Rectal smooth muscle tissue (tissue), 1 donor: ENCODE results near the gene WHAMM.

Experiments used
- H3K27ac ChIP-seq: one replicate; pipeline ENCODE4 v1.7.0; 2013; ENCODE audit warnings: low read depth, low read length, inconsistent platforms
- H3K27me3 ChIP-seq: one replicate; pipeline ENCODE4 v1.7.0; 2013; ENCODE audit warnings: low read length; ENCODE audit not compliant: control insufficient read depth, insufficient read depth
- H3K36me3 ChIP-seq: one replicate; pipeline ENCODE4 v1.7.0; 2013; ENCODE audit warnings: low read length; ENCODE audit not compliant: control insufficient read depth, insufficient read depth
- H3K4me1 ChIP-seq: one replicate; pipeline ENCODE4 v1.7.0; 2013; ENCODE audit warnings: low read length; ENCODE audit not compliant: control insufficient read depth, insufficient read depth
- H3K4me3 ChIP-seq: one replicate; pipeline ENCODE4 v1.7.0; 2013; ENCODE audit warnings: low read length
- H3K9ac ChIP-seq: one replicate; pipeline ENCODE4 v1.7.0; 2013; ENCODE audit warnings: low read length

The WHAMM gene

GRCh38 chr15:82849556-82850512 is 40.4 kb downstream of the WHAMM start:
- H3K27me3 ChIP-seq: no peaks in the 10 kb centered on the region
- H3K27ac ChIP-seq: peak overlapping the region; percentile 41
- peak overlapping the region; percentile 22 for H3K4me3 ChIP-seq
- H3K36me3 ChIP-seq: no peaks in the 10 kb centered on the region
- H3K4me1 ChIP-seq: no peaks in the 10 kb centered on the region
- H3K9ac ChIP-seq: no peak overlapping the region

- Histone ChIP-seq H3K9ac (no peak overlapping the region), H3K4me1 (no peaks in the 10 kb centered on the region), H3K27ac (no peak overlapping the region), H3K27me3 (no peaks in the 10 kb centered on the region), H3K4me3 (no peak overlapping the region), H3K36me3 (no peaks in the 10 kb centered on the region)
Observed at GRCh38 chr15:82850731-82851130, 41.3 kb downstream of the WHAMM start.

- no peak overlapping the region for H3K4me3 ChIP-seq
- no peaks in the 10 kb centered on the region for H3K36me3 ChIP-seq
- H3K27ac ChIP-seq: no peak overlapping the region
- no peaks in the 10 kb centered on the region for H3K27me3 ChIP-seq
- no peaks in the 10 kb centered on the region for H3K4me1 ChIP-seq
- no peak overlapping the region for H3K9ac ChIP-seq
Observed at GRCh38 chr15:82851306-82851850, 42.0 kb downstream of the WHAMM start.

GRCh38 chr15:82851981-82852511 is 42.6 kb downstream of the WHAMM start:
- Histone ChIP-seq H3K9ac (no peak overlapping the region), H3K27ac (no peak overlapping the region), H3K4me1 (no peaks in the 10 kb centered on the region)

GRCh38 chr15:82852941-82853561 is 43.6 kb downstream of the WHAMM start:
- H3K4me3 ChIP-seq: no peak overlapping the region
- H3K27me3 ChIP-seq: no peaks in the 10 kb centered on the region
- no peak overlapping the region for H3K27ac ChIP-seq
- no peaks in the 10 kb centered on the region for H3K4me1 ChIP-seq
- no peaks in the 10 kb centered on the region for H3K36me3 ChIP-seq
- no peak overlapping the region for H3K9ac ChIP-seq

More at GRCh38 chr15:82851981-82852511, 42.6 kb downstream of the WHAMM start:
- H3K36me3 ChIP-seq: no peaks in the 10 kb centered on the region
- H3K4me3 ChIP-seq: no peak overlapping the region
- H3K27me3 ChIP-seq: no peaks in the 10 kb centered on the region

- Histone ChIP-seq H3K9ac (no peak overlapping the region), H3K4me1 (no peaks in the 10 kb centered on the region), H3K27me3 (no peaks in the 10 kb centered on the region), H3K27ac (no peak overlapping the region), H3K36me3 (peaks cover 3% of the 10 kb centered on the region), H3K4me3 (no peak overlapping the region)
Observed at GRCh38 chr15:82854554-82854953, 45.1 kb downstream of the WHAMM start.

GRCh38 chr15:82855286-82856100 is 46.1 kb downstream of the WHAMM start:
- Histone ChIP-seq H3K27ac (no peak overlapping the region), H3K27me3 (no peaks in the 10 kb centered on the region), H3K9ac (no peak overlapping the region), H3K36me3 (peaks cover 3% of the 10 kb centered on the region), H3K4me3 (no peak overlapping the region), H3K4me1 (no peaks in the 10 kb centered on the region)

GRCh38 chr15:82856397-82857170 is 47.2 kb downstream of the WHAMM start:
- H3K4me3 ChIP-seq: no peak overlapping the region
- H3K4me1 ChIP-seq: no peaks in the 10 kb centered on the region
- no peak overlapping the region for H3K27ac ChIP-seq
- peaks cover 3% of the 10 kb centered on the region for H3K36me3 ChIP-seq
- H3K27me3 ChIP-seq: no peaks in the 10 kb centered on the region
- H3K9ac ChIP-seq: no peak overlapping the region

GRCh38 chr15:82858932-82859331 is 49.5 kb downstream of the WHAMM start:
- Histone ChIP-seq H3K9ac (no peak overlapping the region), H3K27ac (no peak overlapping the region), H3K4me3 (no peak overlapping the region), H3K36me3 (peaks cover 3% of the 10 kb centered on the region), H3K4me1 (no peaks in the 10 kb centered on the region), H3K27me3 (no peaks in the 10 kb centered on the region)

GRCh38 chr15:82862886-82863285 is 53.5 kb downstream of the WHAMM start:
- H3K4me3 ChIP-seq: no peak overlapping the region
- no peak overlapping the region for H3K27ac ChIP-seq
- H3K27me3 ChIP-seq: no peaks in the 10 kb centered on the region
- H3K36me3 ChIP-seq: peaks cover 3% of the 10 kb centered on the region
- no peaks in the 10 kb centered on the region for H3K4me1 ChIP-seq
- no peak overlapping the region for H3K9ac ChIP-seq

- no peaks in the 10 kb centered on the region for H3K4me1 ChIP-seq
- H3K27me3 ChIP-seq: no peaks in the 10 kb centered on the region
- no peak overlapping the region for H3K27ac ChIP-seq
- H3K36me3 ChIP-seq: no peaks in the 10 kb centered on the region
- no peak overlapping the region for H3K4me3 ChIP-seq
- H3K9ac ChIP-seq: no peak overlapping the region
Observed at GRCh38 chr15:82864967-82865366, 55.5 kb downstream of the WHAMM start.
